GM19468 (cell line): ENCODE data around the gene SMARCA1.
"Not testable (repeated sequence)": the region's sequence is repeated elsewhere in the genome, so short reads cannot be mapped to it uniquely, and the experiment has no call there.

Source experiments
- ATAC-seq: cut with Tn5 transposase; IDR thresholded peaks from one replicate; pipeline ENCODE4 v1.9.1; 2021; ENCODE audit warnings: mild to moderate bottlenecking, moderate library complexity, moderate number of reproducible peaks; ENCODE audit not compliant: unreplicated experiment; ENCODE audit errors: extremely low read depth

Gene SMARCA1

GRCh38 chrX:129523079-129523911, at the start of gene SMARCA1:
SMARCA1 (minus strand) TSS chrX:129523490; CDS start chrX:129523370, 120 bp downstream.
- ATAC-seq: no peak

- no peak for ATAC-seq
These were observed 49.1 kb upstream of the SMARCA1 start for GRCh38 chrX:129572422-129572821.

GRCh38 chrX:129568349-129568748, 45.1 kb upstream of the SMARCA1 start:
- no peak for ATAC-seq

- ATAC-seq: no peak
These were observed 42.8 kb upstream of the SMARCA1 start for GRCh38 chrX:129566073-129566472.

- ATAC-seq: no peak
These were observed 41.9 kb upstream of the SMARCA1 start for GRCh38 chrX:129565046-129565650.

GRCh38 chrX:129564345-129564744, 41.1 kb upstream of the SMARCA1 start:
- ATAC-seq: not testable (repeated sequence)

GRCh38 chrX:129561453-129561852, 38.2 kb upstream of the SMARCA1 start:
- no peak for ATAC-seq

GRCh38 chrX:129559783-129560182, 36.5 kb upstream of the SMARCA1 start:
- ATAC-seq: no peak

- ATAC-seq: no peak
These were observed 34.7 kb upstream of the SMARCA1 start for GRCh38 chrX:129557844-129558480.

GRCh38 chrX:129556806-129557315, 33.6 kb upstream of the SMARCA1 start:
- ATAC-seq: no peak

- not testable (repeated sequence) for ATAC-seq
These were observed 31.5 kb upstream of the SMARCA1 start for GRCh38 chrX:129554816-129555215.

GRCh38 chrX:129553619-129554288, 30.5 kb upstream of the SMARCA1 start:
- ATAC-seq: peak; percentile 91

- no peak for ATAC-seq
These were observed 25.8 kb upstream of the SMARCA1 start for GRCh38 chrX:129549124-129549523.

GRCh38 chrX:129545408-129545807, 22.1 kb upstream of the SMARCA1 start:
- ATAC-seq: no peak

GRCh38 chrX:129544780-129545179, 21.5 kb upstream of the SMARCA1 start:
- ATAC-seq: no peak

GRCh38 chrX:129540722-129541184, 17.5 kb upstream of the SMARCA1 start:
- ATAC-seq: no peak

GRCh38 chrX:129540068-129540653, 16.9 kb upstream of the SMARCA1 start, which contains the start of gene OCRL:
OCRL (plus strand) TSS chrX:129540259; CDS start chrX:129540440, 181 bp downstream.
- ATAC-seq: peak; percentile 81

- ATAC-seq: no peak
These were observed 11.7 kb upstream of the SMARCA1 start for GRCh38 chrX:129534816-129535578.

- ATAC-seq: no peak
These were observed 7.8 kb upstream of the SMARCA1 start for GRCh38 chrX:129531132-129531531.
